Measurements from ENCODE around the gene SHE. TPM values are rescaled to one million over a fixed set of nuclear protein-coding genes. Genes with fewer than 3 reads are reported as not detected.

The SHE gene
- total RNA-seq, 2 experiments from 2014 or later, result not detected

- CTCF ChIA-PET (ENCODE audit: unreplicated experiment), result no interaction called here
- intact Hi-C loops (cut with micrococcal nuclease; ENCODE audit: unreplicated experiment), result no loop called here
- no peak for DNase-seq (ENCODE audit: low spot score)
- Histone ChIP-seq H4K20me1 (ENCODE audit: insufficient read depth, low read length) (no peaks in the 10 kb centered on the region), H3K4me2 (ENCODE audit: low read length) (no peak overlapping the region), H3K36me3 (ENCODE audit: insufficient read depth, low read length) (no peaks in the 10 kb centered on the region), H3K4me3 (ENCODE audit: low read depth, low read length, poor library complexity, severe bottlenecking) (no peak overlapping the region), H3K4me1 (ENCODE audit: insufficient read depth, low read length, poor library complexity, severe bottlenecking) (no peaks in the 10 kb centered on the region), H2AFZ (ENCODE audit: low read length) (no peak overlapping the region), H3K79me2 (ENCODE audit: insufficient read depth, low read depth, low read length) (no peaks in the 10 kb centered on the region), H3K27ac (ENCODE audit: low read depth, low read length, poor library complexity, severe bottlenecking) (no peak overlapping the region), H3K9me2 (ENCODE audit: insufficient read depth, low read length) (no peaks in the 10 kb centered on the region), H3K9me3 (ENCODE audit: low read length) (no peaks in the 10 kb centered on the region)
- POLR2A ChIA-PET, result no interaction called here
- no TSS peak for BruUV-seq (replicated peaks)
- no peak for TF ChIP-seq EZH2phosphoT487 (IDR thresholded peaks at IDR 0.05; ENCODE audit: borderline replicate concordance, low read depth, low read length)
- no peak for TF ChIP-seq CTCF (conservative IDR thresholded peaks at IDR 0.05; ENCODE audit: low read length)
These were observed 68.9 kb downstream of the SHE start for GRCh38 chr1:154433161-154433764.

- Histone ChIP-seq H3K4me1 (ENCODE audit: insufficient read depth, low read length, poor library complexity, severe bottlenecking) (no peaks in the 10 kb centered on the region), H3K4me2 (ENCODE audit: low read length) (no peak overlapping the region), H3K9me2 (ENCODE audit: insufficient read depth, low read length) (no peaks in the 10 kb centered on the region), H3K79me2 (ENCODE audit: insufficient read depth, low read depth, low read length) (no peaks in the 10 kb centered on the region), H3K27ac (ENCODE audit: low read depth, low read length, poor library complexity, severe bottlenecking) (no peak overlapping the region), H3K4me3 (ENCODE audit: low read depth, low read length, poor library complexity, severe bottlenecking) (no peak overlapping the region), H3K36me3 (ENCODE audit: insufficient read depth, low read length) (no peaks in the 10 kb centered on the region), H4K20me1 (ENCODE audit: insufficient read depth, low read length) (no peaks in the 10 kb centered on the region), H3K9me3 (ENCODE audit: low read length) (no peaks in the 10 kb centered on the region), H2AFZ (ENCODE audit: low read length) (no peak overlapping the region)
- ChIA-PET POLR2A (no interaction called here), CTCF (ENCODE audit: unreplicated experiment) (no interaction called here)
- no TSS peak for BruUV-seq (replicated peaks)
- TF ChIP-seq EZH2phosphoT487 (IDR thresholded peaks at IDR 0.05; ENCODE audit: borderline replicate concordance, low read depth, low read length), result no peak
- no peak for TF ChIP-seq CTCF (conservative IDR thresholded peaks at IDR 0.05; ENCODE audit: low read length)
- no peak for DNase-seq (ENCODE audit: low spot score)
- intact Hi-C loops (cut with micrococcal nuclease; ENCODE audit: unreplicated experiment), result no loop called here
These were observed 70.4 kb downstream of the SHE start for GRCh38 chr1:154431586-154432373.

- H3K9me2 ChIP-seq (ENCODE audit: insufficient read depth, low read length), result no peaks in the 10 kb centered on the region
- intact Hi-C loops (cut with micrococcal nuclease; ENCODE audit: unreplicated experiment), result no loop called here
- no peak overlapping the region for H3K27ac ChIP-seq (ENCODE audit: low read depth, low read length, poor library complexity, severe bottlenecking)
- no peak overlapping the region for H3K4me2 ChIP-seq (ENCODE audit: low read length)
- BruUV-seq (replicated peaks), result no TSS peak
- H3K4me1 ChIP-seq (ENCODE audit: insufficient read depth, low read length, poor library complexity, severe bottlenecking), result no peaks in the 10 kb centered on the region
- no peak for TF ChIP-seq CTCF (conservative IDR thresholded peaks at IDR 0.05; ENCODE audit: low read length)
- no peak for TF ChIP-seq EZH2phosphoT487 (IDR thresholded peaks at IDR 0.05; ENCODE audit: borderline replicate concordance, low read depth, low read length)
- no peaks in the 10 kb centered on the region for H3K9me3 ChIP-seq (ENCODE audit: low read length)
- no peaks in the 10 kb centered on the region for H4K20me1 ChIP-seq (ENCODE audit: insufficient read depth, low read length)
- CTCF ChIA-PET (ENCODE audit: unreplicated experiment), result no interaction called here
- H3K36me3 ChIP-seq (ENCODE audit: insufficient read depth, low read length), result no peaks in the 10 kb centered on the region
- POLR2A ChIA-PET, result no interaction called here
- H2AFZ ChIP-seq (ENCODE audit: low read length), result no peak overlapping the region
- DNase-seq (ENCODE audit: low spot score), result no peak
- H3K4me3 ChIP-seq (ENCODE audit: low read depth, low read length, poor library complexity, severe bottlenecking), result no peak overlapping the region
- no peaks in the 10 kb centered on the region for H3K79me2 ChIP-seq (ENCODE audit: insufficient read depth, low read depth, low read length)
These were observed 71.3 kb downstream of the SHE start for GRCh38 chr1:154430903-154431302.

Measured in OCI-LY7 (cell line).